GM12874 (cell line): Measurements from ENCODE around the gene DOCK8.

Source experiments
- TF ChIP-seq, protein P1 (sequence below): IDR thresholded peaks from 2 replicates; pipeline ENCODE4 v1.5.1; 2011; ENCODE audit warnings: low read depth, mild to moderate bottlenecking, control low read depth, low read length, moderate library complexity; ENCODE audit not compliant: insufficient read depth

DOCK8 gene

DNA sequence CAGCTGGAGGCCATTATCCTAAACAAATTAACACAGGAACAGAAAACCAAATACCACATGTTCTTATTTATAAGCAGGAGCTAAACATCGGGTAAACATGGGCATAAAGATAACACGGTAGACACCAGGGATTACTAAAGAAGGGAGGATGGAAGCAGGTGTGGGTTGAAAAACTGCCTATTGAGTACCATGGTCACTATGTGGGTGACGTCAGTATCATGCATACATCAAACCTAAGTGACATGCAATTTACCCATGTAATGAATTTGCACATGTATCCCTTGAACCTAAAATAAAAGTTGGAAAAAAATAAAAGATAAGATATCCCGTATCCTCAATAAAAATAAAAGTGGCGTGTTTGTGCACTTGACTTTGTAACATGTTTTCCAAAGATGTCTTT, 88.8 kb downstream of the DOCK8 start:
- TF ChIP-seq, protein P1, sequence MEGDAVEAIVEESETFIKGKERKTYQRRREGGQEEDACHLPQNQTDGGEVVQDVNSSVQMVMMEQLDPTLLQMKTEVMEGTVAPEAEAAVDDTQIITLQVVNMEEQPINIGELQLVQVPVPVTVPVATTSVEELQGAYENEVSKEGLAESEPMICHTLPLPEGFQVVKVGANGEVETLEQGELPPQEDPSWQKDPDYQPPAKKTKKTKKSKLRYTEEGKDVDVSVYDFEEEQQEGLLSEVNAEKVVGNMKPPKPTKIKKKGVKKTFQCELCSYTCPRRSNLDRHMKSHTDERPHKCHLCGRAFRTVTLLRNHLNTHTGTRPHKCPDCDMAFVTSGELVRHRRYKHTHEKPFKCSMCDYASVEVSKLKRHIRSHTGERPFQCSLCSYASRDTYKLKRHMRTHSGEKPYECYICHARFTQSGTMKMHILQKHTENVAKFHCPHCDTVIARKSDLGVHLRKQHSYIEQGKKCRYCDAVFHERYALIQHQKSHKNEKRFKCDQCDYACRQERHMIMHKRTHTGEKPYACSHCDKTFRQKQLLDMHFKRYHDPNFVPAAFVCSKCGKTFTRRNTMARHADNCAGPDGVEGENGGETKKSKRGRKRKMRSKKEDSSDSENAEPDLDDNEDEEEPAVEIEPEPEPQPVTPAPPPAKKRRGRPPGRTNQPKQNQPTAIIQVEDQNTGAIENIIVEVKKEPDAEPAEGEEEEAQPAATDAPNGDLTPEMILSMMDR = no peak

DNA sequence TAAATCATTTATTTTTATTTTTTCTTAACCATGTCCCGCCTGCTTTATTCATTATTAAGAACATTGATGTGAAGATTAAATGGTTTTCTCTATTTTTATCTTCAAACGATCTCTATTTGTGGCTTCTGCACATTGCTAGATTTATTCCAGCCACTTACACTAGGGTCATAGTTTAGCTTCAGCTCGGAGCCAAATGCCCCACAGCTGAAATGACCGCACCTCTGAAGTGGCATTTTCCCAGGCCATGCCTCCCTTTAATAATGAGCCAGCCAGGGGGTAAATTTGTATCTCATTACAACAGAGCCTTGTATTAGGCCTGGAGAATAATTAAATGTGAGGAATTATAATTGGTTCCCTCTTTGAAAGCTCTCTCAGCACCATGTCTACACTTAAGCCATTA, 89.4 kb downstream of the DOCK8 start:
- TF ChIP-seq, protein P1 = no peak

DNA sequence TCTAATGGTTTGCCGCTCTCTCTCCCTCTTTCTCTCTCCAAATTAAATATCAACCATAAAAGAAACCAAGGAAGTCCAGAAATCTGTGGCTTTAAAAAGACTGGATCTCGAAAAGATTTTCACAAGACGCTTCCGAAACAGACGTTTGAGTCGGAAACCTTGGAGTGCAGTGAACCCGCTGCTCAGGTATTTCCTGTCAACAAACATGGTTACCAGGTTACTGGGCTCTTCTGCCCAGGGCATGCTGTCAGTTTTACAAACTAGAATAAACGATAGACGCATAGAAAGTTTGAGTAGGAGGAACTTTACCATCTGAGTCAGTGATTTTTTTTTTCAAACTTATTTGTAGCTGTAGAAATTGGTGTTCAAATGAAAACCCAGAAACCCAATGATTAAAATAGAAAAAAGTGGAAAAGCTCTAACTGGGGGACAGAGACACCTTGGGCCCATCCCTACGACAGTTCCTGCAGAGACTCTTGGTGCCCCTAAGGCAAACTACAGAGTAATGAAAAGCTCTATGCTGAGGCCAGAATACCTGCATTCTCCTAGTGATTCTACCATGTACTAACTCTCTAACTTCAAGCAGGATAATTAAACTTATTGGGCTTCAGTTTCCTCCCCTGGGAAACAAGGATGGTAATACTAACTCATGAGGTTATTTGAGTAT, 90.0 kb downstream of the DOCK8 start:
- TF ChIP-seq, protein P1 = no peak

DNA sequence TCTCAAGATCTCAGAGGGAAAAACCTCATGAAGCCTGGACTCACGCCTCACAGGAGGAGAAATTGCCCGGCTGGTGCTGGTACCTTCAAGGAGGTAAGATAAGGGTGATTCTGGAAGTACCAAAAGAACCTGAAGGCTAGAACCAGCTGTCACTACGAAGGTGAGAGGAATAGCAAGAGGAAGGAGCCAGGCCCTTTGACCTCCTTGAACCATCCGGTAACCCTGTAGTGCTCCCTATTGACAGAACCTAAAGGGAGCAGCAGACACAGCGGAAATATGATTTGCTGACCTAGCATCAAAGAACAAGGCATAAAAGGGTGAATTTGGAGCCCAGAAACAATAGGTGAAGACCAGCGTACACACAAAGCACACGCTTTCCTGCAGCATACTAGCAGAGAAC, 92.2 kb downstream of the DOCK8 start:
- TF ChIP-seq, protein P1 = no peak; the same call in 1 of the 2 replicates

DNA sequence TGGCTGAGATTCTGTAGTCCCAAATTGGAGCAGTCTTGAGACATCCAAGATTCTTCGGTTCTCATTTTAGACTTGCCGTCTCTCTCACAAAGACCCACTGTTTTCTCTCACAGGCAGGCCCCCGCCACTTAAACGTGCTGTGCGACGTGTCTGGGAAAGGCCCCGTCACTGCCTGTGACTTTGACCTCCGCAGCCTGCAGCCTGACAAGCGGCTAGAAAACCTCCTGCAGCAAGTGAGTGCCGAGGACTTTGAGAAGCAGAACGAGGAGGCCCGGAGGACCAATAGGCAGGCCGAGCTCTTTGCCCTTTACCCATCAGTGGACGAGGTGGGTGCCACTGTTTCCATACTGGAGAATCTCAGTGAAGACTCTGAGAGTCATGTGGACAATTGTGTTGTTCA, 97.2 kb downstream of the DOCK8 start:
- TF ChIP-seq, protein P1 = no peak

DNA sequence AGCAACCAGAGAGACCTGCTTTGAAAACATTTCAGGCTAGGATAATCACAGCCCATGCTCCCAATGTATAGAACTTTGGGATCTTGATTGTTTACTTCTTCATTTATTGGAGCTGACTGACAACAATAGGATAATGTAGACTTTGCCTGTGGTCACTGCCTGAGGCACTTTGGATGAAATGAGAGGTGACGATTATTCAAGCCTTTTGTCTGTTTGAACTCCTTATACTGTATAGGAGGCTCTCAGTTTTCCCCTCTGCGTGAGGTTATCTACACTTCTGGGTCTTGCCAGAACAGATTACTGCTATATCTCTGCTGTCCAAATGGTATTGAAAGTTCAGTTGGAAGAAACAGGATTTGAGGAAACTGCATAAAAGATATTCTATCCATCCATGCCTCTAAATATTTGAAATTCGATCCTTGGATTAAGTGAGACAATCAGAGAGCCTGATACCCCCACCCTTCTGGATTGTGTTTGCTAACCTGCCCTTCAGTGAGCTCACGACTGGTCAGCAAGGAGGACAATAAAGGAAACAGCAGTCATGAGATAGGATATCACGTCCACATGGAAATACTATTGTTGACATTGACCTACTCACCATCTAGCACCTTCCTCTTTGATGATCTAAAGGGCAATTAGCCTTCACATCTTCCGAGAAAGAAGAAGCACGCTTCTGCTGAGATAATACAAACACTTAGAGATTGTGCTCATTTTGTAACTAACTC, 98.1 kb downstream of the DOCK8 start:
- TF ChIP-seq, protein P1 = no peak

DNA sequence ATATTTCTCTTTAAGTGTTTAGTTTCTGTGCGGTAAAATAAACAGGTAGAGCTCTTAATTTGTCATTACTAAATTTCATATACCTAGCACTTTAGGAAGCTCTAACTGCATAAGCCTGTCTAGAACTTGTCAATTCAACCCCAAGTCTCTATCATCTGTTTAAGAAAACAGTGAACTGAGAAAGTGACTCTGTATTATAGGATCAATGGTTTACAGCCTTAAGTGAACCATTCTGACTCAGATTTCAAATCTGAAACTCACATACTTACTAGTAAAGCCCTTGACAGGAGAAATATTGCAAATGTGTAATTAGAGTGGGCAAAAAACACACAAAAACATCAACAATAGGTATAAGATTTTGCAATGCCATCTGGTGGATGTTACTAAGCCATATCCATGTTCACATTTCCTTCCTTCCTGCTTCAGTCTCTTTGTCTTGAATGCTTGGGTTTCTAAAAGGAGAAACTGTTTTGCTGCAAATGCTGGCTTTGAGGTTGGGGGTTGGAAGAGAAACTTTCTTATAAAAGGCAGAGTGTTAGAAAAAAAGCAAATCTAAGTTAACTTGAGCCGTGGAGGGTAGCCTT, 101.8 kb downstream of the DOCK8 start:
- TF ChIP-seq, protein P1 = no peak
